Neural cell (in vitro differentiated cells): ENCODE data around the gene MTOR. TPM values are rescaled to one million over a fixed set of nuclear protein-coding genes. Genes with fewer than 3 reads are reported as not detected.

Experiments
- H2AFZ ChIP-seq: fragments of 200-600, 300-800 bp; sonication (generic), shearing (Covaris generic); 2 replicates; pipeline ENCODE4 v1.6.0; 2014; ENCODE audit warnings: low read depth, mild to moderate bottlenecking, antibody characterized with exemption, low read length, moderate library complexity
- H3F3A ChIP-seq: fragments of 200-600 bp; shearing (Covaris generic); 2 replicates; pipeline ENCODE4 v1.6.1; 2016; ENCODE audit warnings: mild to moderate bottlenecking, moderate library complexity, mixed read lengths, antibody characterized with exemption, low read length; ENCODE audit not compliant: insufficient read depth, poor library complexity, severe bottlenecking
- H3K27ac ChIP-seq: fragments of 200-600, 300-800 bp; sonication (generic), shearing (Covaris generic); 2 replicates; pipeline ENCODE4 v1.5.1; 2014; ENCODE audit warnings: mild to moderate bottlenecking, low read length, moderate library complexity
- H3K27me3 ChIP-seq: fragments of 300-800, 200-600 bp; sonication (generic), shearing (Covaris generic); 2 replicates; pipeline ENCODE4 v1.6.0; 2014; ENCODE audit warnings: mild to moderate bottlenecking, low read depth, low read length, moderate library complexity; ENCODE audit not compliant: insufficient read depth
- H3K36me3 ChIP-seq: fragments of 300-800, 200-600 bp; sonication (generic), shearing (Covaris generic); 2 replicates; pipeline ENCODE4 v1.5.1; 2014; ENCODE audit warnings: mild to moderate bottlenecking, antibody characterized with exemption, low read length, moderate library complexity; ENCODE audit not compliant: insufficient read depth
- H3K4me2 ChIP-seq: fragments of 300-800, 200-600 bp; sonication (generic), shearing (Covaris generic); 2 replicates; pipeline ENCODE4 v1.6.0; 2014; ENCODE audit warnings: mild to moderate bottlenecking, low read length
- H3K4me3 ChIP-seq: fragments of 300-800, 200-600 bp; sonication (generic), shearing (Covaris generic); 2 replicates; pipeline ENCODE4 v1.5.1; 2014; ENCODE audit warnings: mild to moderate bottlenecking, low read length, moderate library complexity
- H3K79me2 ChIP-seq: fragments of 200-600 bp; shearing (Covaris generic); replicated peaks from 2 replicates; pipeline ENCODE4 v1.6.0; 2014; ENCODE audit warnings: mild to moderate bottlenecking, low read length, moderate library complexity; ENCODE audit not compliant: insufficient read depth
- H3K9ac ChIP-seq: fragments of 300-800, 200-600 bp; sonication (generic), shearing (Covaris generic); 2 replicates; pipeline ENCODE4 v1.6.1; 2016; ENCODE audit warnings: mild to moderate bottlenecking, low read length, mixed read lengths
- H3K9me2 ChIP-seq: fragments of 200-600 bp; shearing (Covaris generic); 2 replicates; pipeline ENCODE4 v1.6.1; 2016; ENCODE audit warnings: mild to moderate bottlenecking, low read length, mixed read lengths; ENCODE audit not compliant: insufficient read depth
- H3K9me3 ChIP-seq: fragments of 200-600, 300-800 bp; sonication (generic), shearing (Covaris generic); 2 replicates; pipeline ENCODE4 v1.6.1; 2016; ENCODE audit warnings: mild to moderate bottlenecking, mixed run types, low read length, moderate library complexity, mixed read lengths
- H4K20me1 ChIP-seq: fragments of 200-600 bp; shearing (Covaris generic); 2 replicates; pipeline ENCODE4 v1.6.1; 2016; ENCODE audit warnings: mild to moderate bottlenecking, mixed run types; ENCODE audit not compliant: insufficient read depth
- EP300 ChIP-seq: fragments of 450-650 bp; conservative IDR thresholded peaks from 2 replicates; pipeline ENCODE4 v1.6.1; 2014; ENCODE audit warnings: antibody characterized with exemption, mild to moderate bottlenecking, moderate library complexity; ENCODE audit not compliant: poor library complexity, severe bottlenecking
- EZH2 ChIP-seq: fragments of 200-600, 300-800 bp; shearing (Covaris generic), sonication (generic); IDR thresholded peaks from 2 replicates; pipeline ENCODE4 v1.6.1; 2014; ENCODE audit warnings: antibody characterized with exemption, low read length, borderline replicate concordance, mild to moderate bottlenecking; ENCODE audit not compliant: insufficient read depth, poor library complexity, severe bottlenecking
- MXI1 ChIP-seq: fragments of 450-650 bp; conservative IDR thresholded peaks from 2 replicates; pipeline ENCODE4 v1.6.1; 2014; ENCODE audit warnings: antibody characterized with exemption, mild to moderate bottlenecking; ENCODE audit not compliant: poor library complexity, severe bottlenecking
- POLR2AphosphoS5 ChIP-seq: IDR thresholded peaks from 2 replicates; pipeline ENCODE4 v1.6.1; 2012
- RAD21 ChIP-seq: fragments of 450-650 bp; conservative IDR thresholded peaks from 2 replicates; pipeline ENCODE4 v1.6.1; 2014; ENCODE audit warnings: antibody characterized with exemption, mild to moderate bottlenecking, moderate library complexity
- SMC3 ChIP-seq: fragments of 450-650 bp; conservative IDR thresholded peaks from 2 replicates; pipeline ENCODE4 v1.6.1; 2014; ENCODE audit warnings: antibody characterized with exemption, mild to moderate bottlenecking, moderate library complexity; ENCODE audit not compliant: poor library complexity
- TAF1 ChIP-seq: IDR thresholded peaks from 2 replicates; pipeline ENCODE4 v1.6.1; 2012; ENCODE audit warnings: low read depth
- polyA plus RNA-seq: library from polyadenylated mRNA; depleted of rRNA; stranded (reverse); fragments of >200 nt; gene quantifications from 2 replicates; pipeline ENCODE4 v1.2.3, GENCODE V29; 2014
- small RNA-seq, 3 experiments: library from RNA; depleted of rRNA; stranded (forward); fragments of <200 nt; gene quantifications; one replicate each; pipeline ENCODE3, GENCODE V24; 2012
- TF ChIP-seq, protein P1 (sequence below): fragments of 450-650 bp; IDR thresholded peaks from 2 replicates; pipeline ENCODE4 v1.5.1; 2014; ENCODE audit warnings: antibody characterized with exemption, mild to moderate bottlenecking, moderate library complexity; ENCODE audit not compliant: poor library complexity, severe bottlenecking
- TF ChIP-seq, protein P2 (sequence below): IDR thresholded peaks from 2 replicates; pipeline ENCODE4 v1.6.1; 2012; ENCODE audit warnings: borderline replicate concordance

The MTOR gene
- polyA plus RNA-seq, 1 donor from 2014 or later, result 41.2 TPM

DNA sequence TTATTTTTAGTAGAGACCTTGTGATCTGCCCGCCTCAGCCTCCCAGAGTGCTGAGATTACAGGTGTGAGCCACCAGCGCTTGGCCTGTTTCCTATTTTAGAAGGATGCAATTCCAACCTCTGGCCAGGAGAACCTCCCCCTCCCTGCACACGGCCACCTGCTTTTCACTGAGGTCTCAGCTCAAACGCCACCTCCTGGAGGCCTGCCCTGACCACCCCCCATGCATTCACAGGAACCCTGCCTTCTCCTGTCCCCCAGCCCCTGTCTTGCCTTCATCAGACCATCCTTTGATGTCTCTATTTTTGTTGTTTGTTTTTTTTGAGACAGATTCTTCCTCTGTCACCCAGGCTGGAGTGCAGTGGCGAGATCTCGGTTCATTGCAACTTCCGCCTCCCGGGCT lies 204.9 kb downstream of the MTOR start:
- Histone ChIP-seq H3K4me3 (no peak overlapping the region), H3K27ac (no peak overlapping the region), H3K9me3 (no peaks in the 10 kb centered on the region), H2AFZ (no peak overlapping the region), H3K27me3 (no peaks in the 10 kb centered on the region), H3K36me3 (no peaks in the 10 kb centered on the region), H3K79me2 (peaks cover 7% of the 10 kb centered on the region), H3K4me2 (no peak overlapping the region), H3K9ac (no peak overlapping the region), H3F3A (no peaks in the 10 kb centered on the region), H4K20me1 (no peaks in the 10 kb centered on the region), H3K9me2 (no peaks in the 10 kb centered on the region)
- TF ChIP-seq EZH2 (no peak), RAD21 (no peak), POLR2AphosphoS5 (no peak), MXI1 (no peak), EP300 (no peak), TAF1 (no peak), SMC3 (no peak)
- TF ChIP-seq, protein P1, sequence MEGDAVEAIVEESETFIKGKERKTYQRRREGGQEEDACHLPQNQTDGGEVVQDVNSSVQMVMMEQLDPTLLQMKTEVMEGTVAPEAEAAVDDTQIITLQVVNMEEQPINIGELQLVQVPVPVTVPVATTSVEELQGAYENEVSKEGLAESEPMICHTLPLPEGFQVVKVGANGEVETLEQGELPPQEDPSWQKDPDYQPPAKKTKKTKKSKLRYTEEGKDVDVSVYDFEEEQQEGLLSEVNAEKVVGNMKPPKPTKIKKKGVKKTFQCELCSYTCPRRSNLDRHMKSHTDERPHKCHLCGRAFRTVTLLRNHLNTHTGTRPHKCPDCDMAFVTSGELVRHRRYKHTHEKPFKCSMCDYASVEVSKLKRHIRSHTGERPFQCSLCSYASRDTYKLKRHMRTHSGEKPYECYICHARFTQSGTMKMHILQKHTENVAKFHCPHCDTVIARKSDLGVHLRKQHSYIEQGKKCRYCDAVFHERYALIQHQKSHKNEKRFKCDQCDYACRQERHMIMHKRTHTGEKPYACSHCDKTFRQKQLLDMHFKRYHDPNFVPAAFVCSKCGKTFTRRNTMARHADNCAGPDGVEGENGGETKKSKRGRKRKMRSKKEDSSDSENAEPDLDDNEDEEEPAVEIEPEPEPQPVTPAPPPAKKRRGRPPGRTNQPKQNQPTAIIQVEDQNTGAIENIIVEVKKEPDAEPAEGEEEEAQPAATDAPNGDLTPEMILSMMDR, result no peak
- TF ChIP-seq, protein P2, sequence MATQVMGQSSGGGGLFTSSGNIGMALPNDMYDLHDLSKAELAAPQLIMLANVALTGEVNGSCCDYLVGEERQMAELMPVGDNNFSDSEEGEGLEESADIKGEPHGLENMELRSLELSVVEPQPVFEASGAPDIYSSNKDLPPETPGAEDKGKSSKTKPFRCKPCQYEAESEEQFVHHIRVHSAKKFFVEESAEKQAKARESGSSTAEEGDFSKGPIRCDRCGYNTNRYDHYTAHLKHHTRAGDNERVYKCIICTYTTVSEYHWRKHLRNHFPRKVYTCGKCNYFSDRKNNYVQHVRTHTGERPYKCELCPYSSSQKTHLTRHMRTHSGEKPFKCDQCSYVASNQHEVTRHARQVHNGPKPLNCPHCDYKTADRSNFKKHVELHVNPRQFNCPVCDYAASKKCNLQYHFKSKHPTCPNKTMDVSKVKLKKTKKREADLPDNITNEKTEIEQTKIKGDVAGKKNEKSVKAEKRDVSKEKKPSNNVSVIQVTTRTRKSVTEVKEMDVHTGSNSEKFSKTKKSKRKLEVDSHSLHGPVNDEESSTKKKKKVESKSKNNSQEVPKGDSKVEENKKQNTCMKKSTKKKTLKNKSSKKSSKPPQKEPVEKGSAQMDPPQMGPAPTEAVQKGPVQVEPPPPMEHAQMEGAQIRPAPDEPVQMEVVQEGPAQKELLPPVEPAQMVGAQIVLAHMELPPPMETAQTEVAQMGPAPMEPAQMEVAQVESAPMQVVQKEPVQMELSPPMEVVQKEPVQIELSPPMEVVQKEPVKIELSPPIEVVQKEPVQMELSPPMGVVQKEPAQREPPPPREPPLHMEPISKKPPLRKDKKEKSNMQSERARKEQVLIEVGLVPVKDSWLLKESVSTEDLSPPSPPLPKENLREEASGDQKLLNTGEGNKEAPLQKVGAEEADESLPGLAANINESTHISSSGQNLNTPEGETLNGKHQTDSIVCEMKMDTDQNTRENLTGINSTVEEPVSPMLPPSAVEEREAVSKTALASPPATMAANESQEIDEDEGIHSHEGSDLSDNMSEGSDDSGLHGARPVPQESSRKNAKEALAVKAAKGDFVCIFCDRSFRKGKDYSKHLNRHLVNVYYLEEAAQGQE, result no peak

Small RNA genes lying within 50 kb of the gene (small RNA-seq; reads per million reads assigned to genes)
- gene RNU6-291P, result 0 to 0.16 (median 0) reads per million in 3 experiments
- 0.13 to 2.0 (median 1.5) reads per million in 3 experiments for gene RNU6-537P
- gene RPL39P6, result 0 reads per million in 3 experiments

Other genes with a start within 250 kb of the MTOR start
- 129 and 157 TPM in 2 replicates for gene TARDBP, start 249.9 kb downstream of the MTOR start, polyA plus RNA-seq
- not detected in 2 replicates for gene MASP2, start 215.3 kb downstream of the MTOR start, polyA plus RNA-seq
- 22.9 and 23.2 TPM in 2 replicates for gene SRM, start 202.5 kb downstream of the MTOR start, polyA plus RNA-seq
- 112 and 115 TPM in 2 replicates for gene EXOSC10, start 162.7 kb downstream of the MTOR start, polyA plus RNA-seq
- gene ANGPTL7, start 73.2 kb downstream of the MTOR start, polyA plus RNA-seq, result 0.12 TPM in 1 of 2 replicates, not detected in the other
- 10.5 and 14.5 TPM in 2 replicates for gene UBIAD1, start 10.6 kb upstream of the MTOR start, polyA plus RNA-seq
- 14.9 and 21.8 TPM in 2 replicates for gene DISP3, start 216.6 kb upstream of the MTOR start, polyA plus RNA-seq